Measurements from ENCODE around the gene NELFB. TPM values are rescaled to one million over a fixed set of nuclear protein-coding genes. Genes with fewer than 3 reads are reported as not detected.
"Not testable (repeated sequence)": the region's sequence is repeated elsewhere in the genome, so short reads cannot be mapped to it uniquely, and the experiment has no call there.

The NELFB gene
- total RNA-seq, 1 donor from 2014 or later: 37.9 TPM

GRCh38 chr9:137256362-137256761, 1.2 kb downstream of the NELFB start:
- intact Hi-C loops (cut with DNase I): no loop called here
- no peak for DNase-seq (ENCODE audit: missing footprints)
- no peak for ATAC-seq

- ATAC-seq: no peak
- DNase-seq (ENCODE audit: missing footprints): no peak
- intact Hi-C loops (cut with DNase I): no loop called here
Observed at GRCh38 chr9:137256856-137257255, 1.7 kb downstream of the NELFB start.

GRCh38 chr9:137262173-137262908, 7.2 kb downstream of the NELFB start:
- ATAC-seq; intact Hi-C loops (cut with DNase I): not testable (repeated sequence)
- DNase-seq (ENCODE audit: missing footprints): peak; percentile 55

- no peak for DNase-seq (ENCODE audit: missing footprints)
- intact Hi-C loops (cut with DNase I): no loop called here
- no peak for ATAC-seq
Observed at GRCh38 chr9:137262909-137263285, 7.8 kb downstream of the NELFB start.

- DNase-seq (ENCODE audit: missing footprints) (no peak), ATAC-seq (no peak)
- intact Hi-C loops (cut with DNase I): no loop called here
Observed at GRCh38 chr9:137263506-137263905, 8.4 kb downstream of the NELFB start.

GRCh38 chr9:137264067-137264466, 8.9 kb downstream of the NELFB start:
- intact Hi-C loops (cut with DNase I): no loop called here
- ATAC-seq (no peak), DNase-seq (ENCODE audit: missing footprints) (peak; percentile 54)

GRCh38 chr9:137265496-137266161, 10.5 kb downstream of the NELFB start:
- intact Hi-C loops (cut with DNase I): no loop called here
- DNase-seq (ENCODE audit: missing footprints) (no peak), ATAC-seq (no peak)

- ATAC-seq (no peak), DNase-seq (ENCODE audit: missing footprints) (no peak)
- intact Hi-C loops (cut with DNase I): no loop called here
Observed at GRCh38 chr9:137266162-137266527, 11.0 kb downstream of the NELFB start.

- ATAC-seq: no peak
- intact Hi-C loops (cut with DNase I): no loop called here
Observed at GRCh38 chr9:137266585-137267453, 11.7 kb downstream of the NELFB start.

GRCh38 chr9:137267933-137268355, 12.8 kb downstream of the NELFB start:
- intact Hi-C loops (cut with DNase I): no loop called here
- DNase-seq (ENCODE audit: missing footprints) (no peak), ATAC-seq (no peak)

More at GRCh38 chr9:137266585-137267453, 11.7 kb downstream of the NELFB start:
- no peak for DNase-seq (ENCODE audit: missing footprints)

GRCh38 chr9:137268538-137269201, 13.5 kb downstream of the NELFB start:
- no peak for DNase-seq (ENCODE audit: missing footprints)
- intact Hi-C loops (cut with DNase I): no loop called here
- ATAC-seq: no peak

GRCh38 chr9:137269231-137269772, 14.2 kb downstream of the NELFB start:
- intact Hi-C loops (cut with DNase I): no loop called here
- ATAC-seq (peak; percentile 70), DNase-seq (ENCODE audit: missing footprints) (no peak)

GRCh38 chr9:137270929-137271695, 16.0 kb downstream of the NELFB start:
- ATAC-seq (no peak), DNase-seq (ENCODE audit: missing footprints) (no peak)
- intact Hi-C loops (cut with DNase I): no loop called here

- no peak for ATAC-seq
Observed at GRCh38 chr9:137271696-137272076, 16.6 kb downstream of the NELFB start.

GRCh38 chr9:137272241-137273094, 17.3 kb downstream of the NELFB start:
- ATAC-seq: no peak
- intact Hi-C loops (cut with DNase I): no loop called here
- no peak for DNase-seq (ENCODE audit: missing footprints)

More at GRCh38 chr9:137271696-137272076, 16.6 kb downstream of the NELFB start:
- DNase-seq (ENCODE audit: missing footprints): no peak
- intact Hi-C loops (cut with DNase I): no loop called here

- intact Hi-C loops (cut with DNase I): no loop called here
- DNase-seq (ENCODE audit: missing footprints) (no peak), ATAC-seq (no peak)
Observed at GRCh38 chr9:137273095-137273490, 18.0 kb downstream of the NELFB start.

- ATAC-seq: no peak
- no peak for DNase-seq (ENCODE audit: missing footprints)
Observed at GRCh38 chr9:137273611-137274320, 18.6 kb downstream of the NELFB start.

More at GRCh38 chr9:137273611-137274320, 18.6 kb downstream of the NELFB start:
- intact Hi-C loops (cut with DNase I): no loop called here

Data from Right ventricle myocardium inferior (tissue), 1 donor.